ENCODE results near the gene NDUFS6.

The NDUFS6 gene

GRCh38 chr5:1836891-1837880, 36.0 kb downstream of the NDUFS6 start:
- Histone ChIP-seq H3K27me3 (ENCODE audit: insufficient read depth, poor library complexity, severe bottlenecking) (peaks cover 8% of the 10 kb centered on the region), H3K27ac (replicated peaks) (no peak overlapping the region), H3K4me3 (replicated peaks; ENCODE audit: insufficient read depth, low read length) (no peak overlapping the region)
- TF ChIP-seq POLR2AphosphoS5 (IDR thresholded peaks at IDR 0.05; ENCODE audit: low read depth) (no peak), SPI1 (IDR thresholded peaks at IDR 0.05; ENCODE audit: borderline replicate concordance, low read depth) (no peak), REST (IDR thresholded peaks at IDR 0.05; ENCODE audit: insufficient replicate concordance, low read depth) (no peak), GABPA (IDR thresholded peaks at IDR 0.05; ENCODE audit: low read depth) (no peak)
- TF ChIP-seq, protein P1, sequence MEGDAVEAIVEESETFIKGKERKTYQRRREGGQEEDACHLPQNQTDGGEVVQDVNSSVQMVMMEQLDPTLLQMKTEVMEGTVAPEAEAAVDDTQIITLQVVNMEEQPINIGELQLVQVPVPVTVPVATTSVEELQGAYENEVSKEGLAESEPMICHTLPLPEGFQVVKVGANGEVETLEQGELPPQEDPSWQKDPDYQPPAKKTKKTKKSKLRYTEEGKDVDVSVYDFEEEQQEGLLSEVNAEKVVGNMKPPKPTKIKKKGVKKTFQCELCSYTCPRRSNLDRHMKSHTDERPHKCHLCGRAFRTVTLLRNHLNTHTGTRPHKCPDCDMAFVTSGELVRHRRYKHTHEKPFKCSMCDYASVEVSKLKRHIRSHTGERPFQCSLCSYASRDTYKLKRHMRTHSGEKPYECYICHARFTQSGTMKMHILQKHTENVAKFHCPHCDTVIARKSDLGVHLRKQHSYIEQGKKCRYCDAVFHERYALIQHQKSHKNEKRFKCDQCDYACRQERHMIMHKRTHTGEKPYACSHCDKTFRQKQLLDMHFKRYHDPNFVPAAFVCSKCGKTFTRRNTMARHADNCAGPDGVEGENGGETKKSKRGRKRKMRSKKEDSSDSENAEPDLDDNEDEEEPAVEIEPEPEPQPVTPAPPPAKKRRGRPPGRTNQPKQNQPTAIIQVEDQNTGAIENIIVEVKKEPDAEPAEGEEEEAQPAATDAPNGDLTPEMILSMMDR (IDR thresholded peaks at IDR 0.05; ENCODE audit: insufficient read depth, low read length) = no peak
- DNase-seq (ENCODE audit: low read depth in 1 of 2, low spot score in 1 of 2) = no peak

DNA sequence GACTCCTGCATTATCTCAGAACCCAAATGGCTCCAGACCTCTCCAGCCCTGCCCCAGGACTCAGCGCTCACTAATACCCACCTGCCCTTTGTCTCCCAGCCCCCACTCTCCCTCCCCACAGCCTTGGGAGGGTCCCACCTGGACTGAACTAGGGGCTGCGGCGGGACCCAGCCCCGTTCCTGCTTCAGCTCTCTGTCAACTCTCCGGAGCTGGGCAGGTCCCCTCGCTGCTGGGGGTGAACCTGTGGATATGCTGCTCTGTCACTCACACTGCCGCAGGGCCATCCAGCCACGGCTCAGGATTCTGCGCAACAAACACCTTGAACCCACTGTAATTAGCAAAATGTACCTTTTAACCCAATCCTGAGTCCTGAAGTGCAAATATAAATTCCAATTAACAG, 36.8 kb downstream of the NDUFS6 start:
- H3K27me3 ChIP-seq (ENCODE audit: insufficient read depth, poor library complexity, severe bottlenecking) = peaks cover 8% of the 10 kb centered on the region

More for the DNA sequence above, 36.8 kb downstream of the NDUFS6 start:
- no peak for DNase-seq (ENCODE audit: low read depth in 1 of 2, low spot score in 1 of 2)
- H3K27ac ChIP-seq (replicated peaks) = no peak overlapping the region
- no peak overlapping the region for H3K4me3 ChIP-seq (replicated peaks; ENCODE audit: insufficient read depth, low read length)
- TF ChIP-seq SPI1 (IDR thresholded peaks at IDR 0.05; ENCODE audit: borderline replicate concordance, low read depth) (no peak), GABPA (IDR thresholded peaks at IDR 0.05; ENCODE audit: low read depth) (no peak), REST (IDR thresholded peaks at IDR 0.05; ENCODE audit: insufficient replicate concordance, low read depth) (no peak), POLR2AphosphoS5 (IDR thresholded peaks at IDR 0.05; ENCODE audit: low read depth) (no peak)
- TF ChIP-seq, protein P1 (IDR thresholded peaks at IDR 0.05; ENCODE audit: insufficient read depth, low read length) = no peak

Measured in HL-60 (cell line).